HUES48 (cell line): ENCODE results near the gene ANO10.

Experiments
- H3K27ac ChIP-seq: one replicate; pipeline ENCODE4 v1.7.0; 2013; ENCODE audit warnings: low read depth, low read length, inconsistent platforms
- H3K27me3 ChIP-seq: 2 replicates; pipeline ENCODE4 v1.6.1; 2013; ENCODE audit warnings: mild to moderate bottlenecking, low read length; ENCODE audit not compliant: control insufficient read depth, insufficient read depth
- H3K36me3 ChIP-seq: 2 replicates; pipeline ENCODE4 v1.6.1; 2013; ENCODE audit warnings: low read length; ENCODE audit not compliant: control insufficient read depth, insufficient read depth
- H3K4me1 ChIP-seq: 2 replicates; pipeline ENCODE4 v1.6.1; 2013; ENCODE audit warnings: mild to moderate bottlenecking, low read length; ENCODE audit not compliant: control insufficient read depth, insufficient read depth
- H3K4me3 ChIP-seq: 2 replicates; pipeline ENCODE4 v1.5.1; 2013; ENCODE audit warnings: mild to moderate bottlenecking, low read depth, low read length
- H3K9ac ChIP-seq: 2 replicates; pipeline ENCODE4 v1.6.1; 2013; ENCODE audit warnings: mild to moderate bottlenecking, low read depth, low read length, moderate library complexity
- H3K9me3 ChIP-seq: 2 replicates; pipeline ENCODE4 v1.6.1; 2013; ENCODE audit warnings: low read length; ENCODE audit not compliant: control insufficient read depth, insufficient read depth

The ANO10 gene

DNA sequence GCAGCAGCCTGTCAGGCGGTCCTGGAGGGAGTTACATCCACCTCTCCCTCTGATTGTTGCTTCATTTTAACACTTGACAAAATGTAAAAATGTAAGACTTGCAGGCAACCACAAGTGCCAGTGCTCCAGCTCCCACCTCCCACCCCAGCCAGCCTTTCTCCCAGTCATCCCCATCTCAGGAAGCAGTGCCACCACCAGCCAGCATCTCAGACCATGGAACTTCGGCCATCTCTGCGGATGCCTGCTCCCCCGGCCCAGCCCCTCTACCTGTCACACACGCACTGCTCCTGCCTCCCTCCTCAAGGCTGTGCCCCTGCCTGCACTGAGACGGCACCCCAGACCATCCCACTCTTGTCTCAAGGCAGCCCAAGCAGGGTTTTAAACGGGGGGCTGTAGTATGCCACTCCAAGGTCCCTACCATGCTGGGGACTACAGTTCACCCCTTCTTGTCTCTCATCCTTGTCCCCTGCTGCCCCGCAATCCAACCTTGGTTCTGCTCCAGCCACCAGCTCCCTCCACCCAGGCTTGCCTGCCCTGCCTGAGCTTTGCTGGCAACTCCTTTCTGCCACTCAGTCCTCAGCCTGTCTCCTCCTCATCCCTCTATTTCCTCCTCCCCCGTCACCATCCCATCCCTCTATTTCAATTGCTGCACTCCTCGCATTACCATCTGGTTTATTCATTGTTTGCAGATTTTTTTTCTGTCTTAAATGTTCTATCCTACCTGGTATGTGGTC, 249.6 kb downstream of the ANO10 start:
- Histone ChIP-seq H3K27ac (peak overlapping the region; percentile 52), H3K27me3 (no peaks in the 10 kb centered on the region), H3K4me3 (no peak overlapping the region), H3K9ac (no peak overlapping the region), H3K9me3 (no peaks in the 10 kb centered on the region), H3K4me1 (peaks cover 26% of the 10 kb centered on the region), H3K36me3 (no peaks in the 10 kb centered on the region)

- no peak overlapping the region for H3K4me3 ChIP-seq
- H3K36me3 ChIP-seq, result no peaks in the 10 kb centered on the region
- H3K9ac ChIP-seq, result no peak overlapping the region
- H3K9me3 ChIP-seq, result no peaks in the 10 kb centered on the region
- H3K4me1 ChIP-seq, result peaks cover 26% of the 10 kb centered on the region
- H3K27ac ChIP-seq, result no peak overlapping the region
- no peaks in the 10 kb centered on the region for H3K27me3 ChIP-seq
Measured at GRCh38 chr3:43371494-43371893, 250.3 kb downstream of the ANO10 start.

- Histone ChIP-seq H3K27me3 (no peaks in the 10 kb centered on the region), H3K9ac (no peak overlapping the region), H3K4me3 (no peak overlapping the region), H3K4me1 (peaks cover 26% of the 10 kb centered on the region), H3K36me3 (peaks cover 10% of the 10 kb centered on the region), H3K27ac (no peak overlapping the region), H3K9me3 (no peaks in the 10 kb centered on the region)
Measured at GRCh38 chr3:43370293-43370980, 251.4 kb downstream of the ANO10 start.

GRCh38 chr3:43369404-43370292, 252.2 kb downstream of the ANO10 start:
- H3K9me3 ChIP-seq, result no peaks in the 10 kb centered on the region
- peaks cover 10% of the 10 kb centered on the region for H3K36me3 ChIP-seq
- no peaks in the 10 kb centered on the region for H3K27me3 ChIP-seq
- H3K9ac ChIP-seq, result no peak overlapping the region
- no peak overlapping the region for H3K27ac ChIP-seq
- H3K4me1 ChIP-seq, result peaks cover 26% of the 10 kb centered on the region
- no peak overlapping the region for H3K4me3 ChIP-seq

GRCh38 chr3:43366885-43367284, 254.9 kb downstream of the ANO10 start:
- H3K27me3 ChIP-seq, result no peaks in the 10 kb centered on the region
- no peak overlapping the region for H3K27ac ChIP-seq

GRCh38 chr3:43366481-43366880, 255.3 kb downstream of the ANO10 start:
- Histone ChIP-seq H3K9me3 (no peaks in the 10 kb centered on the region), H3K36me3 (peaks cover 10% of the 10 kb centered on the region), H3K27ac (no peak overlapping the region), H3K27me3 (no peaks in the 10 kb centered on the region), H3K4me1 (0 out of 2 replicates have a peak, but pooled peaks cover 3% of the 10 kb centered on the region), H3K9ac (no peak overlapping the region), H3K4me3 (no peak overlapping the region)

More at GRCh38 chr3:43366885-43367284, 254.9 kb downstream of the ANO10 start:
- Histone ChIP-seq H3K4me3 (no peak overlapping the region), H3K9me3 (no peaks in the 10 kb centered on the region), H3K4me1 (peaks cover 5% of the 10 kb centered on the region; the same call in 1 of the 2 replicates), H3K9ac (no peak overlapping the region), H3K36me3 (peaks cover 10% of the 10 kb centered on the region)

- H3K4me3 ChIP-seq, result no peak overlapping the region
- H3K27ac ChIP-seq, result no peak overlapping the region
Measured at GRCh38 chr3:43365601-43366305, 256.1 kb downstream of the ANO10 start.

DNA sequence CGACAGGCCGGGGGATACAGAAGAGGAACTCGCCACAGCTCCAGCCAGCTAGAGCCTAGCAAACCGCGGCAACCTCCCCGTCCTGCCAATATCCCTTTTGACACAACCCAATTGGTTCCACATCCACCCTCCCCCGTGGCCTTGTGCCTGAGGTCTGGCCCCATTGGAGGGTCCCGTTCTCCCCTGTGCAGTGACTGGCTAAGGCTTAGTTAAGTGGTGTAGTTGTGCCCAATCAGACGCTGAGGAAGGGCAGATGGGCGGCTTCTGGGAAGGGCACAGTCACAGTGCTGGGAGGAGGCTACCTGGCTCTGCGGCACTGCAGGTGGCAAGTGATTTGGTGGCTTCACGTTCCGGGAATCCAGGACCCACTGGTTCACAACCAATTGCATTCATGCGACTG, 256.9 kb downstream of the ANO10 start:
- Histone ChIP-seq H3K4me3 (no peak overlapping the region), H3K27ac (no peak overlapping the region), H3K9me3 (no peaks in the 10 kb centered on the region), H3K27me3 (no peaks in the 10 kb centered on the region), H3K36me3 (peaks cover 10% of the 10 kb centered on the region), H3K9ac (no peak overlapping the region), H3K4me1 (peaks cover 15% of the 10 kb centered on the region)

More at GRCh38 chr3:43365601-43366305, 256.1 kb downstream of the ANO10 start:
- peaks cover 10% of the 10 kb centered on the region for H3K36me3 ChIP-seq
- H3K27me3 ChIP-seq, result no peaks in the 10 kb centered on the region
- H3K4me1 ChIP-seq, result peaks cover 10% of the 10 kb centered on the region
- H3K9ac ChIP-seq, result no peak overlapping the region
- H3K9me3 ChIP-seq, result no peaks in the 10 kb centered on the region

DNA sequence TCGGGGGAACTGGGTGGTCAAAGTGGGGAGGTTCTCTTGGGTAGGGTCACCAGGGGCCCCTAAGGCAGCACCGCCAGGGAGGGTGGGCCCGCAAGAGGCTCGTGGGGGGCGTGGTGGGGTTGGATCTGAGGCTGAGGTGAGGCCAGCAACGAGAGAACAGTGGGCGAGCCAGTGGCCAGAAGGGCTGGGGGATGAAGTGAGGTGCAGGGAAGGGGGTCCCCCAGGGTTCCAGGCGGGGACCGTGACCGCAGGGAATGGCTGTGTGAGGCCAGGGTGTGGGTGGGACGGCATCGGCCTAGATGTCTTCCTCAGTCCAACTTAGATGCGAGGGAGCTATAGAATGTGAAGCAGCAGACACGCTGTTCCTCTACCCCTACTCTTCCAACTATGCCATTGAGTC, 257.3 kb downstream of the ANO10 start:
- Histone ChIP-seq H3K9me3 (no peaks in the 10 kb centered on the region), H3K27me3 (no peaks in the 10 kb centered on the region), H3K36me3 (peaks cover 10% of the 10 kb centered on the region), H3K4me1 (peaks cover 15% of the 10 kb centered on the region), H3K9ac (no peak overlapping the region), H3K4me3 (no peak overlapping the region), H3K27ac (no peak overlapping the region)

GRCh38 chr3:43363621-43364266, 258.1 kb downstream of the ANO10 start:
- H3K27me3 ChIP-seq, result no peaks in the 10 kb centered on the region
- H3K36me3 ChIP-seq, result peaks cover 10% of the 10 kb centered on the region
- no peak overlapping the region for H3K9ac ChIP-seq
- peaks cover 15% of the 10 kb centered on the region for H3K4me1 ChIP-seq
- H3K9me3 ChIP-seq, result no peaks in the 10 kb centered on the region
- H3K27ac ChIP-seq, result no peak overlapping the region
- H3K4me3 ChIP-seq, result no peak overlapping the region
